Bronchial epithelial cell (primary cell): ENCODE results near the gene ZNF430. TPM values are rescaled to one million over a fixed set of nuclear protein-coding genes. Genes with fewer than 3 reads are reported as not detected.

Experiments used
- DNase-seq: peaks from one replicate; pipeline ENCODE4 v3.0.0-alpha.2; 2010; ENCODE audit warnings: low read depth
- FAIRE-seq: peaks from 2 replicates; lab custom pipeline; 2011; peaks lifted over from hg19 to GRCh38; lab: Jason Lieb, UNC
- H3K27me3 ChIP-seq: 2 replicates; pipeline ENCODE4 v1.5.1; 2011; ENCODE audit warnings: low read length; ENCODE audit not compliant: control insufficient read depth, insufficient read depth
- H3K36me3 ChIP-seq: 2 replicates; pipeline ENCODE4 v1.5.1; 2011; ENCODE audit warnings: low read length; ENCODE audit not compliant: control insufficient read depth, insufficient read depth
- H3K4me3 ChIP-seq: 2 replicates; pipeline ENCODE4 v1.5.1; 2011; ENCODE audit warnings: mild to moderate bottlenecking, low read depth, low read length, control low read depth
- CTCF ChIP-seq: IDR thresholded peaks from 2 replicates; pipeline ENCODE4 v1.5.1; 2011; ENCODE audit warnings: mild to moderate bottlenecking, moderate library complexity, low read length, control low read depth, inconsistent platforms; ENCODE audit not compliant: insufficient read depth, severe bottlenecking
- total RNA-seq: library from RNA; depleted of rRNA; stranded (reverse); fragments of >200 nt; gene quantifications from 2 replicates; pipeline ENCODE4 v1.2.1, GENCODE V29; 2014

The ZNF430 gene
- total RNA-seq, 1 donor from 2014 or later: 7.9 TPM

- FAIRE-seq: no peak
- no peak for TF ChIP-seq CTCF
- H3K36me3 ChIP-seq: peaks cover 15% of the 10 kb centered on the region
- no peak overlapping the region for H3K4me3 ChIP-seq
- DNase-seq: no peak
- no peaks in the 10 kb centered on the region for H3K27me3 ChIP-seq
These were observed 8.5 kb downstream of the ZNF430 start for GRCh38 chr19:21028969-21029268.

- no peak for TF ChIP-seq CTCF
- H3K36me3 ChIP-seq: peaks cover 9% of the 10 kb centered on the region
- FAIRE-seq: no peak
- no peak overlapping the region for H3K4me3 ChIP-seq
- DNase-seq: no peak
- H3K27me3 ChIP-seq: no peaks in the 10 kb centered on the region
These were observed 24.6 kb downstream of the ZNF430 start for GRCh38 chr19:21045028-21045427.

GRCh38 chr19:21046489-21046888, 26.0 kb downstream of the ZNF430 start:
- no peak for TF ChIP-seq CTCF
- FAIRE-seq: no peak
- Histone ChIP-seq H3K4me3 (no peak overlapping the region), H3K27me3 (no peaks in the 10 kb centered on the region), H3K36me3 (peaks cover 7% of the 10 kb centered on the region)
- no peak for DNase-seq

DNA sequence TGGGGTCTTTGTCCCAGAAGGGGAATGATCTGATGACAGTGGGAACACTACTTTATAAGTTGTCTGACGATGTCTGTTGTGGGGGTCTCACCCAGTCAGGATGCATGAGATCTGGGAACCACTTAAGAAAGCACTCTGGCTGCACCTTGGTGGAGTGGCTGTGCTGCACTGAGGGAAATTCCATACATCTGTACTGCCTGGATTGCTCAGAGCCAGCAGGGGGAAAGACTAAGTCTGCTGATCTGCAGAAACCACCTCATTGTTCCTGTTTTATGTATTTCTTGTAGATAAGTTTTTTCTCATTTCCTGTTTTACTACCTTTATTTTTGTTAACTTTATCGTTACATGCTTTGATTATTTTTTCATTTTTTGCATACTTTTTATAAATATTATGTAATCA, 27.3 kb downstream of the ZNF430 start:
- TF ChIP-seq CTCF: no peak
- Histone ChIP-seq H3K27me3 (no peaks in the 10 kb centered on the region), H3K4me3 (no peak overlapping the region), H3K36me3 (peaks cover 5% of the 10 kb centered on the region)
- FAIRE-seq (no peak), DNase-seq (no peak)

- no peak overlapping the region for H3K4me3 ChIP-seq
- peaks cover 9% of the 10 kb centered on the region for H3K36me3 ChIP-seq
- FAIRE-seq (no peak), DNase-seq (no peak)
- H3K27me3 ChIP-seq: no peaks in the 10 kb centered on the region
- no peak for TF ChIP-seq CTCF
These were observed 32.4 kb downstream of the ZNF430 start for GRCh38 chr19:21052902-21053301.

DNA sequence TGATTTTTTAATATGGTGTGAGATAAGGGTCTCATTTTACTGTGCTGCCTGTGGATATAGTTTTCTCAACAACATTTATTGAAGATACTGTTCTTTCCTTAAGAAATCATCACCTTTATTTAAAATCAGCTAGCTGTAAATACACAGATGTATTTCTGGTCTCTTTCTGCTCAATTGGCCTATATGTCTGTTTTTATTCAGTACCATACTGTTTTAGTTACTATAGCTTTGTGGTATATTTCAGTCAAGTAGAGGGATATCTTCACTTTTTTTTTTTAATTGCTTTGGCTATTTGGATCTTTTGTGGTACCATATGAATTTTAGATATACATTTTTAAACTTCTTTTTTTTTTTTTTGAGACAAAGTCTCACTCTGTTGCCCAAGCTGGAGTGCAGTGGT, 44.9 kb downstream of the ZNF430 start:
- FAIRE-seq (no peak), DNase-seq (no peak)
- Histone ChIP-seq H3K36me3 (no peaks in the 10 kb centered on the region), H3K4me3 (no peak overlapping the region), H3K27me3 (no peaks in the 10 kb centered on the region)
- no peak for TF ChIP-seq CTCF
